Mesenchymal stem cell (in vitro differentiated cells and primary cell): ENCODE measurements around the gene NOL4L.
A peak's percentile ranks its signal among the peaks of the same experiment; 100 is the strongest.

ENCODE experiments used
- DNase-seq: peaks from one replicate; pipeline ENCODE4 v3.0.0-alpha.2; 2013
- H2AFZ ChIP-seq: one replicate; pipeline ENCODE4 v1.6.1; 2013; ENCODE audit warnings: low read depth, mild to moderate bottlenecking, control low read depth, inconsistent platforms, low read length, moderate library complexity
- H2AK5ac ChIP-seq: 2 replicates; pipeline ENCODE4 v1.6.1; 2013; ENCODE audit warnings: low read length, moderate library complexity, mild to moderate bottlenecking, inconsistent platforms; ENCODE audit not compliant: severe bottlenecking
- H2BK120ac ChIP-seq: one replicate; pipeline ENCODE4 v1.6.1; 2013; ENCODE audit warnings: low read depth, mild to moderate bottlenecking, inconsistent platforms, low read length, moderate library complexity
- H2BK12ac ChIP-seq, 2 experiments: one replicate each; pipeline ENCODE4 v1.6.1; 2013; ENCODE audit warnings: inconsistent platforms in 2 of 2, low read length in 2 of 2, mild to moderate bottlenecking in 2 of 2, moderate library complexity in 2 of 2, control low read depth in 1 of 2
- H2BK15ac ChIP-seq: one replicate; pipeline ENCODE4 v1.6.1; 2013; ENCODE audit warnings: mild to moderate bottlenecking, low read depth, inconsistent platforms; ENCODE audit not compliant: poor library complexity, severe bottlenecking
- H2BK5ac ChIP-seq: 2 replicates; pipeline ENCODE4 v1.6.1; 2013; ENCODE audit warnings: low read depth, mild to moderate bottlenecking, low read length, control low read depth, inconsistent platforms; ENCODE audit not compliant: poor library complexity, severe bottlenecking
- H3K14ac ChIP-seq, 2 experiments: one replicate each; pipeline ENCODE4 v1.6.1; 2013; ENCODE audit warnings: inconsistent platforms in 2 of 2, low read length in 2 of 2, control low read depth in 1 of 2, mild to moderate bottlenecking in 1 of 2, moderate library complexity in 1 of 2
- H3K18ac ChIP-seq, 2 experiments: one replicate each; pipeline ENCODE4 v1.6.1; 2013; ENCODE audit warnings: inconsistent platforms in 2 of 2, low read length in 2 of 2, control low read depth in 1 of 2, low read depth in 1 of 2, mild to moderate bottlenecking in 1 of 2
- H3K23ac ChIP-seq, 2 experiments: one replicate each; pipeline ENCODE4 v1.6.1; 2013; ENCODE audit warnings: inconsistent platforms in 2 of 2, low read length in 2 of 2, mild to moderate bottlenecking in 2 of 2, moderate library complexity in 2 of 2, control low read depth in 1 of 2
- H3K27ac ChIP-seq: 2 replicates; pipeline ENCODE4 v1.5.1; 2013; ENCODE audit warnings: mild to moderate bottlenecking, moderate library complexity, low read length, control low read depth, inconsistent platforms; ENCODE audit not compliant: poor library complexity, severe bottlenecking
- H3K27me3 ChIP-seq, 2 experiments: 2 replicates each; pipeline versions ENCODE4 v1.6.1 to v1.7.0; 2013; ENCODE audit warnings: low read length in 2 of 2, mild to moderate bottlenecking in 2 of 2, moderate library complexity in 2 of 2, control low read depth in 1 of 2, inconsistent platforms in 1 of 2; ENCODE audit not compliant: control insufficient read depth in 1 of 2, insufficient read depth in 1 of 2
- H3K36me3 ChIP-seq, 2 experiments: 2 replicates each; pipeline versions ENCODE4 v1.6.1 to v1.7.0; 2013; ENCODE audit warnings: low read length in 2 of 2, control low read depth in 1 of 2, inconsistent platforms in 1 of 2, low read depth in 1 of 2, mild to moderate bottlenecking in 1 of 2; ENCODE audit not compliant: insufficient read depth in 2 of 2, control insufficient read depth in 1 of 2
- H3K4ac ChIP-seq, 2 experiments: one replicate each; pipeline ENCODE4 v1.6.1; 2013; ENCODE audit warnings: inconsistent platforms in 2 of 2, low read length in 2 of 2, mild to moderate bottlenecking in 2 of 2, moderate library complexity in 2 of 2, control low read depth in 1 of 2, low read depth in 1 of 2
- H3K4me1 ChIP-seq: 2 replicates; pipeline ENCODE4 v1.6.1; 2013; ENCODE audit warnings: low read depth, low read length, control low read depth; ENCODE audit not compliant: control insufficient read depth, insufficient read depth
- H3K4me2 ChIP-seq: 2 replicates; pipeline ENCODE4 v1.6.1; 2013; ENCODE audit warnings: low read length, mild to moderate bottlenecking, inconsistent platforms; ENCODE audit not compliant: poor library complexity, severe bottlenecking
- H3K4me3 ChIP-seq, 2 experiments: 2 replicates each; pipeline versions ENCODE4 v1.5.1 to v1.7.0; 2013; ENCODE audit warnings: low read length in 2 of 2, mild to moderate bottlenecking in 2 of 2, control low read depth in 1 of 2, low read depth in 1 of 2; ENCODE audit not compliant: insufficient read depth in 1 of 2
- H3K79me1 ChIP-seq: replicated peaks from 2 replicates; pipeline ENCODE4 v1.6.1; 2013; ENCODE audit warnings: mild to moderate bottlenecking, control low read depth, low read length, inconsistent platforms; ENCODE audit not compliant: poor library complexity, severe bottlenecking
- H3K9ac ChIP-seq: 2 replicates; pipeline ENCODE4 v1.7.0; 2013; ENCODE audit warnings: mild to moderate bottlenecking, low read length, moderate library complexity
- H3K9me3 ChIP-seq: 2 replicates; pipeline ENCODE4 v1.7.0; 2013; ENCODE audit warnings: mild to moderate bottlenecking, low read length; ENCODE audit not compliant: control insufficient read depth
- H4K8ac ChIP-seq: one replicate; pipeline ENCODE4 v1.6.1; 2013; ENCODE audit warnings: inconsistent platforms, mild to moderate bottlenecking, low read length, moderate library complexity
- H4K91ac ChIP-seq: one replicate; pipeline ENCODE4 v1.6.1; 2013; ENCODE audit warnings: mild to moderate bottlenecking, low read length, inconsistent platforms
- WGBS: methylation state at CpG from one replicate; pipeline ENCODE4 v1.1.7; 2013; ENCODE audit warnings: mixed read lengths; 5-methylcytosine and 5-hydroxymethylcytosine counted together

Gene NOL4L

GRCh38 chr20:32577657-32578056 lies 7.5 kb downstream of the NOL4L start:
- 82% methylated on average over 3 of the region's 4 CpGs for WGBS
- H3K4ac ChIP-seq: no peak overlapping the region

DNA sequence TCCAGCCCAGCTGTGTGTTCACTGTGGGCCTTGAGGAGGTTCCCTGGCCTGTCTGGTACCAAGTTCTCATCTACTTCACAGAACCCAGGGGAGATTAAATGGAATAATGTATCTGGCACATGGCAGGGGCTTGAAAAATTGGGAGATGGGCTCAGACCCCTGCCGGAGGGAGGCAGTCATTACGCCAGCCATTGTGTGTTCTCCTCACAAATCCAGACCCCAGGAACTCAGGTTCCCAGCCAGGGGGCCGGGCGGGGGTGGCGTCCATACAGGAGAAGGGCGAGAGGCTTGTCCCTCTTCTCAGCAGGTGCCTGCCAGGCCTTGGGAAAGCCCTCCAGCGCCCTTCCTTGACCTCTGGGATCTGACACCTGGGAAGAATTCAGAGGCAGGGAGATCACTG lies 8.1 kb downstream of the NOL4L start:
- 78% methylated on average over 7 of the region's 7 CpGs for WGBS
- H3K4me3 ChIP-seq: no peak overlapping the region

More at GRCh38 chr20:32577657-32578056, 7.5 kb downstream of the NOL4L start:
- Histone ChIP-seq H4K91ac (no peak overlapping the region), H4K8ac (no peak overlapping the region), H3K14ac (no peak overlapping the region), H3K9me3 (no peaks in the 10 kb centered on the region), H3K79me1 (no peaks in the 10 kb centered on the region), H2BK5ac (no peak overlapping the region), H3K4me1 (peaks cover 26% of the 10 kb centered on the region), H2AFZ (no peak overlapping the region), H3K27me3 (no peaks in the 10 kb centered on the region), H3K36me3 (no peaks in the 10 kb centered on the region), H2BK120ac (no peak overlapping the region), H3K18ac (no peak overlapping the region), H3K4me2 (no peak overlapping the region), H3K23ac (no peak overlapping the region), H3K4me3 (no peak overlapping the region), H3K27ac (no peak overlapping the region), H2BK15ac (no peak overlapping the region), H3K9ac (no peak overlapping the region), H2AK5ac (no peak overlapping the region), H2BK12ac (no peak overlapping the region)
- no peak for DNase-seq

DNA sequence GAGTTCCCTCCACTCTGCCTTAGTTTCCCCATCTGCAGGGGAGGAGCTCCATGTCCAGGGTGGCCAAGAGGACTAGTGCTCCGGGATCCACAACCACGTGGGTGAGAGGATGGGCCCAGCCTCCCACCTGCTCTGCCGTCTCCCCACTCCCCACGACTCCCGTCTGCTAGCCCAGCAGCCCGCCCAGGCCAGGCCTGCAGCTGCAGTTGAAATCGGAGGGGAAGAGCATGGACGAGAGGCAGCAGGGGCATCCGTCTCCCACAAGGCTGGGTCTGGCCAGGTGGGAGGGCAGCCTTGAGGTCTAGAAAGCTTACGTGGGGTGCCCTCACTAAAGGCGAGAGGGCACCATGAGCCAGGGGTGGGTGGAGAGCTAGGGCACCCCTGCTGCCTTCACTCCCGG lies 8.6 kb downstream of the NOL4L start:
- 88% methylated on average over 12 of the region's 12 CpGs for WGBS
- H3K79me1 ChIP-seq: no peaks in the 10 kb centered on the region
- H3K4ac ChIP-seq: peak overlapping the region in 1 of 2 experiments; percentile 58
- no peak overlapping the region for H3K4me2 ChIP-seq
- H3K9ac ChIP-seq: no peak overlapping the region
- H3K18ac ChIP-seq: peak overlapping the region in 1 of 2 experiments; percentile 22
- H4K91ac ChIP-seq: peak overlapping the region; percentile 28
- peak overlapping the region; percentile 9 to 70 for H2BK12ac ChIP-seq
- no peak overlapping the region for H2AK5ac ChIP-seq
- no peak overlapping the region for H2BK5ac ChIP-seq
- no peak overlapping the region for H3K23ac ChIP-seq
- no peak overlapping the region for H3K4me3 ChIP-seq
- no peak overlapping the region for H3K27ac ChIP-seq
- H4K8ac ChIP-seq: no peak overlapping the region
- H3K9me3 ChIP-seq: no peaks in the 10 kb centered on the region
- H3K27me3 ChIP-seq: no peaks in the 10 kb centered on the region
- H2BK15ac ChIP-seq: no peak overlapping the region
- no peak overlapping the region for H3K14ac ChIP-seq
- DNase-seq: no peak
- no peak overlapping the region for H2BK120ac ChIP-seq
- no peak overlapping the region for H2AFZ ChIP-seq
- peaks cover 28% of the 10 kb centered on the region for H3K4me1 ChIP-seq
- H3K36me3 ChIP-seq: no peaks in the 10 kb centered on the region

More for the DNA sequence above, 8.1 kb downstream of the NOL4L start:
- peak overlapping the region in 1 of 2 experiments; percentile 58 for H3K4ac ChIP-seq
- no peaks in the 10 kb centered on the region for H3K9me3 ChIP-seq
- H2BK5ac ChIP-seq: no peak overlapping the region
- H2AK5ac ChIP-seq: no peak overlapping the region
- no peak overlapping the region for H3K14ac ChIP-seq
- H3K4me1 ChIP-seq: peaks cover 25% of the 10 kb centered on the region
- no peak overlapping the region for H3K4me2 ChIP-seq
- peak overlapping the region in 1 of 2 experiments; percentile 22 for H3K18ac ChIP-seq
- H3K27ac ChIP-seq: no peak overlapping the region
- no peak overlapping the region for H3K23ac ChIP-seq
- peak overlapping the region; percentile 24 to 70 for H2BK12ac ChIP-seq
- H2AFZ ChIP-seq: no peak overlapping the region
- H3K36me3 ChIP-seq: no peaks in the 10 kb centered on the region
- no peak overlapping the region for H4K8ac ChIP-seq
- H4K91ac ChIP-seq: peak overlapping the region; percentile 12
- H2BK15ac ChIP-seq: peak overlapping the region; percentile 31
- H3K27me3 ChIP-seq: no peaks in the 10 kb centered on the region
- no peaks in the 10 kb centered on the region for H3K79me1 ChIP-seq
- H2BK120ac ChIP-seq: no peak overlapping the region
- DNase-seq: no peak
- no peak overlapping the region for H3K9ac ChIP-seq

DNA sequence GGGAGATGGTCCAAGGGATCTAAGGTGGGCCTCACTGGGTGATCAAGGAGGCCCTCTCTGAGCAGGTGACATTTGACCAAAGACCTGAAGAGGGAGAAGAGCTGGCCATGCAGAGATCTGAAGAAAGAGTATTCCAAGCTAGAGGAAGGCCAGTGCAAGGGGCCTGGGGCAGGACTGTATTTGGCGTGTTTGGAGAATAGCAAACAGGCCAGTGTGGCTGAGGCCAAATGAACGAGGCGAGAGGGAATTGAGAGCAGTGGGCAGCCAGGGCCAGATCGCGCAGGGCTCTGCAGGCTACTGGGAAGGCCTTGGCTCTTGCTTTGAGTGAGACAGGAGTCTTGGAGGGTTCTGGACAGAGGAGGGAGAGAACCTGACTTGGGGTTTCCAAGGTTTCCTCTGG lies 9.3 kb downstream of the NOL4L start:
- Histone ChIP-seq H3K27ac (no peak overlapping the region), H3K27me3 (no peaks in the 10 kb centered on the region), H2AK5ac (peak overlapping the region; percentile 23), H3K36me3 (no peaks in the 10 kb centered on the region), H3K4ac (peak overlapping the region in 1 of 2 experiments; percentile 30), H3K79me1 (no peaks in the 10 kb centered on the region), H3K4me2 (no peak overlapping the region), H3K18ac (peak overlapping the region; percentile 74 to 97), H4K91ac (peak overlapping the region; percentile 75), H2BK12ac (peak overlapping the region; percentile 82 to 99), H3K4me3 (no peak overlapping the region), H2AFZ (no peak overlapping the region), H2BK120ac (no peak overlapping the region), H3K23ac (no peak overlapping the region), H2BK15ac (no peak overlapping the region), H3K9ac (no peak overlapping the region), H3K14ac (no peak overlapping the region), H3K9me3 (no peaks in the 10 kb centered on the region), H2BK5ac (no peak overlapping the region), H3K4me1 (peaks cover 27% of the 10 kb centered on the region), H4K8ac (peak overlapping the region; percentile 32)
- DNase-seq: no peak
- WGBS: 92% methylated on average over 5 of the region's 5 CpGs
